Stimulated activated CD8-positive, alpha-beta memory T cell treated with anti-CD3 and anti-CD28 coated beads, Interleukin-15, amount 100 ng/mL, for 24 hours (primary cell): ENCODE results near the gene ARHGAP15.

ENCODE experiments used
- DNase-seq: peaks from one replicate; pipeline ENCODE4 v3.0.0-alpha.2; 2020; ENCODE audit warnings: low read depth

Gene ARHGAP15

GRCh38 chr2:143345887-143346787, 216.9 kb downstream of the ARHGAP15 start:
- no peak for DNase-seq

- no peak for DNase-seq
Observed at GRCh38 chr2:143347271-143347695, 218.1 kb downstream of the ARHGAP15 start.

GRCh38 chr2:143347901-143348414, 218.7 kb downstream of the ARHGAP15 start:
- DNase-seq = no peak

GRCh38 chr2:143354050-143354750, 225.0 kb downstream of the ARHGAP15 start:
- no peak for DNase-seq

- DNase-seq = no peak
Observed at GRCh38 chr2:143355870-143356269, 226.7 kb downstream of the ARHGAP15 start.

- no peak for DNase-seq
Observed at GRCh38 chr2:143356336-143356735, 227.1 kb downstream of the ARHGAP15 start.

GRCh38 chr2:143356736-143357446, 227.7 kb downstream of the ARHGAP15 start:
- no peak for DNase-seq

GRCh38 chr2:143357966-143358365, 228.7 kb downstream of the ARHGAP15 start:
- no peak for DNase-seq

- no peak for DNase-seq
Observed at GRCh38 chr2:143361346-143361745, 232.1 kb downstream of the ARHGAP15 start.

- no peak for DNase-seq
Observed at GRCh38 chr2:143371616-143372015, 242.4 kb downstream of the ARHGAP15 start.

- no peak for DNase-seq
Observed at GRCh38 chr2:143375384-143375880, 246.2 kb downstream of the ARHGAP15 start.

- no peak for DNase-seq
Observed at GRCh38 chr2:143378996-143379395, 249.8 kb downstream of the ARHGAP15 start.

GRCh38 chr2:143379955-143380354, 250.7 kb downstream of the ARHGAP15 start:
- no peak for DNase-seq

GRCh38 chr2:143382573-143382972, 253.4 kb downstream of the ARHGAP15 start:
- DNase-seq = no peak

- DNase-seq = no peak
Observed at GRCh38 chr2:143383016-143383415, 253.8 kb downstream of the ARHGAP15 start.

GRCh38 chr2:143384111-143384510, 254.9 kb downstream of the ARHGAP15 start:
- no peak for DNase-seq

GRCh38 chr2:143390171-143390570, 261.0 kb downstream of the ARHGAP15 start:
- DNase-seq = no peak

GRCh38 chr2:143392358-143392757, 263.1 kb downstream of the ARHGAP15 start:
- DNase-seq = no peak

GRCh38 chr2:143394062-143394461, 264.8 kb downstream of the ARHGAP15 start:
- no peak for DNase-seq

GRCh38 chr2:143397884-143398614, 268.8 kb downstream of the ARHGAP15 start:
- DNase-seq = no peak

GRCh38 chr2:143398781-143399180, 269.6 kb downstream of the ARHGAP15 start:
- DNase-seq = no peak
